GM21576 (cell line): Measurements from ENCODE around the gene SDHD.
A peak's percentile ranks its signal among the peaks of the same experiment; 100 is the strongest.

ENCODE experiments used
- ATAC-seq: cut with Tn5 transposase; IDR thresholded peaks from one replicate; pipeline ENCODE4 v1.9.1; 2021; ENCODE audit warnings: mild to moderate bottlenecking, moderate library complexity; ENCODE audit not compliant: unreplicated experiment

The SDHD gene

GRCh38 chr11:112097734-112098528 lies 11.3 kb downstream of the SDHD start:
- ATAC-seq: no peak

GRCh38 chr11:112100462-112100861 lies 13.8 kb downstream of the SDHD start:
- ATAC-seq: no peak

GRCh38 chr11:112103446-112103845 lies 16.8 kb downstream of the SDHD start:
- ATAC-seq: no peak

- ATAC-seq: no peak
These were observed 19.4 kb downstream of the SDHD start for GRCh38 chr11:112106070-112106469.

GRCh38 chr11:112113539-112114457 lies 27.1 kb downstream of the SDHD start:
- ATAC-seq: peak; percentile 53

- no peak for ATAC-seq
These were observed 27.8 kb downstream of the SDHD start for GRCh38 chr11:112114460-112114859.

GRCh38 chr11:112115386-112115785 lies 28.7 kb downstream of the SDHD start:
- no peak for ATAC-seq

- no peak for ATAC-seq
These were observed 31.5 kb downstream of the SDHD start for GRCh38 chr11:112118176-112118575.

- ATAC-seq: no peak
These were observed 35.4 kb downstream of the SDHD start for GRCh38 chr11:112121981-112122615.

GRCh38 chr11:112123129-112123528 lies 36.5 kb downstream of the SDHD start:
- no peak for ATAC-seq

- ATAC-seq: no peak
These were observed 40.4 kb downstream of the SDHD start for GRCh38 chr11:112127056-112127455.

GRCh38 chr11:112128483-112129121 lies 41.9 kb downstream of the SDHD start:
- no peak for ATAC-seq

- ATAC-seq: no peak
These were observed 43.0 kb downstream of the SDHD start for GRCh38 chr11:112129656-112130055.

- no peak for ATAC-seq
These were observed 46.1 kb downstream of the SDHD start for GRCh38 chr11:112132737-112133136.

GRCh38 chr11:112134473-112134872 lies 47.8 kb downstream of the SDHD start:
- no peak for ATAC-seq

- ATAC-seq: no peak
These were observed 56.9 kb downstream of the SDHD start for GRCh38 chr11:112143597-112143996.
